WTC11 (cell line): Measurements from ENCODE around the gene CXCR5. TPM values are rescaled to one million over a fixed set of nuclear protein-coding genes. Genes with fewer than 3 reads are reported as not detected.

Experiments used
- ATAC-seq: fragments of 200-7000 bp; cut with Tn5 transposase; 2 replicates; pipeline ENCODE4 v1.10.0; 2021; ENCODE audit warnings: mild to moderate bottlenecking, moderate library complexity
- CTCF ChIA-PET: fragments of 300-600 bp; sonication (Branson Sonifier 250); formaldehyde crosslinking; loops from one replicate; lab custom pipeline; 2021; ENCODE audit warnings: antibody characterized with exemption; lab: Charles Lee
- POLR2A ChIA-PET: fragments of 350-600 bp; sonication (Branson Sonifier 250); formaldehyde crosslinking; loops from one replicate; lab custom pipeline; 2021; ENCODE audit warnings: antibody characterized with exemption; lab: Charles Lee
- DNase-seq: peaks from one replicate; pipeline ENCODE4 v3.0.0; 2021; ENCODE audit warnings: low spot score
- H3K27ac Mint-ChIP-seq: 2 replicates; pipeline ENCODE4 v1.8.0; 2021; ENCODE audit warnings: mixed read lengths
- H3K27me3 Mint-ChIP-seq: 2 replicates; pipeline ENCODE4 v1.8.0; 2021; ENCODE audit warnings: low read depth, mild to moderate bottlenecking, moderate library complexity, mixed read lengths
- H3K36me3 Mint-ChIP-seq: 2 replicates; pipeline ENCODE4 v1.8.0; 2021; ENCODE audit warnings: mixed read lengths
- H3K4me1 Mint-ChIP-seq: 2 replicates; pipeline ENCODE4 v1.8.0; 2022; ENCODE audit warnings: mixed read lengths
- H3K4me3 Mint-ChIP-seq: 2 replicates; pipeline ENCODE4 v1.8.0; 2021; ENCODE audit warnings: mild to moderate bottlenecking, moderate library complexity, mixed read lengths
- H3K9me3 Mint-ChIP-seq: 2 replicates; pipeline ENCODE4 v1.8.0; 2021; ENCODE audit warnings: mixed read lengths
- E2F1 ChIP-seq: sonication (generic); formaldehyde crosslinking; IDR thresholded peaks from 2 replicates; pipeline ENCODE4 v1.8.0; 2022; ENCODE audit warnings: mild to moderate bottlenecking, missing genetic modification reagents
- GRHL2 ChIP-seq: fragments of 250-450 bp; sonication (Bioruptor Pico); IDR thresholded peaks from 2 replicates; pipeline ENCODE4 v1.8.0; 2022; ENCODE audit warnings: mild to moderate bottlenecking, moderate library complexity; ENCODE audit not compliant: insufficient replicate concordance, severe bottlenecking
- GTF2I ChIP-seq: fragments of 250-450 bp; sonication (Bioruptor Pico); conservative IDR thresholded peaks from 2 replicates; pipeline ENCODE4 v1.4.0; 2021; ENCODE audit warnings: mild to moderate bottlenecking
- IRF1 ChIP-seq: sonication (generic); formaldehyde crosslinking; IDR thresholded peaks from 2 replicates; pipeline ENCODE4 v1.8.0; 2023; ENCODE audit warnings: missing genetic modification reagents
- KAT7 ChIP-seq: sonication (generic); formaldehyde crosslinking; IDR thresholded peaks from 2 replicates; pipeline ENCODE4 v1.8.1; 2023; ENCODE audit warnings: missing genetic modification reagents, mild to moderate bottlenecking, borderline replicate concordance
- MAX ChIP-seq: sonication (generic); formaldehyde crosslinking; IDR thresholded peaks from 2 replicates; pipeline ENCODE4 v1.8.0; 2022; ENCODE audit warnings: mild to moderate bottlenecking, missing genetic modification reagents
- NFATC4 ChIP-seq: fragments of 250-450 bp; sonication (Bioruptor Pico); IDR thresholded peaks from 2 replicates; pipeline ENCODE4 v1.9.0; 2021; ENCODE audit warnings: mild to moderate bottlenecking
- PRRX2 ChIP-seq: fragments of 250-450 bp; sonication (Bioruptor Pico); IDR thresholded peaks from 2 replicates; pipeline ENCODE4 v1.8.0; 2021; ENCODE audit warnings: mild to moderate bottlenecking
- TP53 ChIP-seq: sonication (generic); formaldehyde crosslinking; IDR thresholded peaks from 2 replicates; pipeline ENCODE4 v1.8.1; 2023; ENCODE audit warnings: mild to moderate bottlenecking, missing genetic modification reagents
- ZMAT4 ChIP-seq: fragments of 250-450 bp; sonication (Bioruptor Pico); IDR thresholded peaks from 2 replicates; pipeline ENCODE4 v1.9.0; 2021; ENCODE audit warnings: mild to moderate bottlenecking
- ZNF121 ChIP-seq: sonication (generic); formaldehyde crosslinking; IDR thresholded peaks from 2 replicates; pipeline ENCODE4 v1.8.0; 2023; ENCODE audit warnings: missing genetic modification reagents
- ZNF138 ChIP-seq: sonication (generic); formaldehyde crosslinking; conservative IDR thresholded peaks from 2 replicates; pipeline ENCODE4 v1.8.1; 2022; ENCODE audit warnings: mild to moderate bottlenecking, moderate library complexity, missing genetic modification reagents
- ZNF263 ChIP-seq: sonication (generic); formaldehyde crosslinking; IDR thresholded peaks from 2 replicates; pipeline ENCODE4 v1.8.1; 2022; ENCODE audit warnings: low read depth, mild to moderate bottlenecking, moderate library complexity, missing genetic modification reagents
- ZNF532 ChIP-seq: fragments of 250-450 bp; sonication (Bioruptor Pico); IDR thresholded peaks from 2 replicates; pipeline ENCODE4 v1.9.0; 2021; ENCODE audit warnings: mild to moderate bottlenecking, borderline replicate concordance
- ZNF671 ChIP-seq: fragments of 250-450 bp; sonication (Bioruptor Pico); IDR thresholded peaks from 2 replicates; pipeline ENCODE4 v1.8.0; 2021; ENCODE audit warnings: mild to moderate bottlenecking
- total RNA-seq: library from RNA; stranded (reverse); gene quantifications from 3 replicates; pipeline ENCODE4 v1.2.3, GENCODE V29; 2021
- TF ChIP-seq, protein P1 (sequence below): sonication (generic); formaldehyde crosslinking; IDR thresholded peaks from 2 replicates; pipeline ENCODE4 v1.8.1; 2023; ENCODE audit warnings: mild to moderate bottlenecking, moderate library complexity, missing genetic modification reagents
- TF ChIP-seq, protein P2 (sequence below): sonication (generic); formaldehyde crosslinking; IDR thresholded peaks from 2 replicates; pipeline ENCODE4 v1.8.1; 2023; ENCODE audit warnings: mild to moderate bottlenecking, missing genetic modification reagents
- TF ChIP-seq, protein P3 (sequence below): fragments of 250-450 bp; sonication (Bioruptor Pico); IDR thresholded peaks from 2 replicates; pipeline ENCODE4 v2.1.2; 2022; ENCODE audit warnings: mild to moderate bottlenecking, moderate library complexity
- TF ChIP-seq, protein P4 (sequence below): fragments of 200-600 bp; IDR thresholded peaks from 2 replicates; pipeline ENCODE4 v1.8.0; 2022; ENCODE audit warnings: antibody characterized with exemption

The CXCR5 gene
- total RNA-seq, 1 experiment from 2014 or later = 0.07 TPM

GRCh38 chr11:118910309-118911112, 26.8 kb downstream of the CXCR5 start (continued):
- TF ChIP-seq ZNF532 (CRISPR knock-in tag) (no peak), E2F1 (CRISPR knock-in tag) (0 out of 2 replicates have a peak, but pooled peaks have one; percentile 0), GTF2I (peak; percentile 95)
- TF ChIP-seq, protein P1, sequence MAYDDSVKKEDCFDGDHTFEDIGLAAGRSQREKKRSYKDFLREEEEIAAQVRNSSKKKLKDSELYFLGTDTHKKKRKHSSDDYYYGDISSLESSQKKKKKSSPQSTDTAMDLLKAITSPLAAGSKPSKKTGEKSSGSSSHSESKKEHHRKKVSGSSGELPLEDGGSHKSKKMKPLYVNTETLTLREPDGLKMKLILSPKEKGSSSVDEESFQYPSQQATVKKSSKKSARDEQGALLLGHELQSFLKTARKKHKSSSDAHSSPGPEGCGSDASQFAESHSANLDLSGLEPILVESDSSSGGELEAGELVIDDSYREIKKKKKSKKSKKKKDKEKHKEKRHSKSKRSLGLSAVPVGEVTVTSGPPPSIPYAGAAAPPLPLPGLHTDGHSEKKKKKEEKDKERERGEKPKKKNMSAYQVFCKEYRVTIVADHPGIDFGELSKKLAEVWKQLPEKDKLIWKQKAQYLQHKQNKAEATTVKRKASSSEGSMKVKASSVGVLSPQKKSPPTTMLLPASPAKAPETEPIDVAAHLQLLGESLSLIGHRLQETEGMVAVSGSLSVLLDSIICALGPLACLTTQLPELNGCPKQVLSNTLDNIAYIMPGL (CRISPR knock-in tag) = peak; percentile 65; the same call in 1 of the 2 replicates

DNA sequence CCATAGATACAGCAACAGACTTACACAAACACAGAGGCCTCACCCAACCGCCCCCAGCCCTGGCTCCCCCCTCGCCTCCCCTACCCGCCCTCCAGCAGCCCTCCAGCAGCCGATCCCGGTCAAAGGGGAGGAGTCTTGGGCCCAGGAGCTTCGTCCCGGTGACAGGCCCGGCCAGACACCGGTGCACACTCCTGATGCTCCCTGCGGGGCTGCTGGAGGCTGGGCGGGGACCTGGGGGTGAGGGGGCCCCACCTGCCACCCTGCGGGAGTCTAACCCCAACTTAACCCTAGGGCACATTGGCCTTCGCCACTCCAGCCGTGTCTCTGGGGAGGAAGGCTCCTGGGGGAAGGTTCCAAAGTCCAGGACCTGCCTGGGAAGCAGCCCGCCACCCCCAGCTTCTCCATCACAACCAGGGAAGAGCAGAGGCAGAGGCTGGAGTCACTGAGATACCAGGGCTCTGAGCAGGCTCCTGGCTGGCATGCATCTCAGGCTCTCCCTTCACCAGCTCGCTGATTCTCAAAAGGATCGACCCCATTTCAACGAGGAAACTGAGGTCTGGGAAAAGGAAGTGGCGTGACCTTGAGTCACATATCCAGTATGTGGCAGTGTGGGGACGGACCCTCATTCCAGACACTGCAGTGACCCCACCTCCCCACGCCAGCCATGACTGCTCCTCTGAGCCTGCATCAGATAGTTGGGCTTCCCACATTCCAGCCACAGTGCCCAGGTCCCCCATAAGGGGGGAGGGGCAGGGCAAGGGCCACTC, 27.6 kb downstream of the CXCR5 start:
- CTCF ChIA-PET = interaction anchor here (0.6 to 5.9 kb wide), 8 partner anchors 24 to 462 kb away, joined by 3 to 26 read pairs (median 4); partner anchors contain the start of genes DDX6 and SLC37A4
- H3K27ac Mint-ChIP-seq = peak overlapping the region; percentile 99
- H3K36me3 Mint-ChIP-seq = peaks cover 7% of the 10 kb centered on the region
- no peaks in the 10 kb centered on the region for H3K9me3 Mint-ChIP-seq
- ATAC-seq (no peak; the same call in 1 of the 2 replicates), DNase-seq (no peak)
- H3K4me3 Mint-ChIP-seq = peak overlapping the region; percentile 72
- POLR2A ChIA-PET = interaction anchor here (1.0 to 6.9 kb wide), 7 partner anchors 8 to 290 kb away, joined by 3 to 76 read pairs (median 5); partner anchors contain the start of gene DDX6
- peaks cover 74% of the 10 kb centered on the region for H3K4me1 Mint-ChIP-seq
- no peaks in the 10 kb centered on the region for H3K27me3 Mint-ChIP-seq
- TF ChIP-seq, protein P2, sequence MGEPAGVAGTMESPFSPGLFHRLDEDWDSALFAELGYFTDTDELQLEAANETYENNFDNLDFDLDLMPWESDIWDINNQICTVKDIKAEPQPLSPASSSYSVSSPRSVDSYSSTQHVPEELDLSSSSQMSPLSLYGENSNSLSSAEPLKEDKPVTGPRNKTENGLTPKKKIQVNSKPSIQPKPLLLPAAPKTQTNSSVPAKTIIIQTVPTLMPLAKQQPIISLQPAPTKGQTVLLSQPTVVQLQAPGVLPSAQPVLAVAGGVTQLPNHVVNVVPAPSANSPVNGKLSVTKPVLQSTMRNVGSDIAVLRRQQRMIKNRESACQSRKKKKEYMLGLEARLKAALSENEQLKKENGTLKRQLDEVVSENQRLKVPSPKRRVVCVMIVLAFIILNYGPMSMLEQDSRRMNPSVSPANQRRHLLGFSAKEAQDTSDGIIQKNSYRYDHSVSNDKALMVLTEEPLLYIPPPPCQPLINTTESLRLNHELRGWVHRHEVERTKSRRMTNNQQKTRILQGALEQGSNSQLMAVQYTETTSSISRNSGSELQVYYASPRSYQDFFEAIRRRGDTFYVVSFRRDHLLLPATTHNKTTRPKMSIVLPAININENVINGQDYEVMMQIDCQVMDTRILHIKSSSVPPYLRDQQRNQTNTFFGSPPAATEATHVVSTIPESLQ (CRISPR knock-in tag) = no peak
- TF ChIP-seq ZNF671 (CRISPR knock-in tag) (no peak), NFATC4 (no peak), ZMAT4 (CRISPR knock-in tag) (no peak), GRHL2 (CRISPR knock-in tag) (no peak), PRRX2 (CRISPR knock-in tag) (0 out of 2 replicates have a peak, but pooled peaks have one; percentile 45), TP53 (no peak), ZNF121 (CRISPR knock-in tag) (peak; percentile 100), MAX (CRISPR knock-in tag) (no peak), KAT7 (no peak), ZNF138 (CRISPR knock-in tag) (no peak), ZNF263 (no peak), IRF1 (CRISPR knock-in tag) (no peak)
- TF ChIP-seq, protein P3, sequence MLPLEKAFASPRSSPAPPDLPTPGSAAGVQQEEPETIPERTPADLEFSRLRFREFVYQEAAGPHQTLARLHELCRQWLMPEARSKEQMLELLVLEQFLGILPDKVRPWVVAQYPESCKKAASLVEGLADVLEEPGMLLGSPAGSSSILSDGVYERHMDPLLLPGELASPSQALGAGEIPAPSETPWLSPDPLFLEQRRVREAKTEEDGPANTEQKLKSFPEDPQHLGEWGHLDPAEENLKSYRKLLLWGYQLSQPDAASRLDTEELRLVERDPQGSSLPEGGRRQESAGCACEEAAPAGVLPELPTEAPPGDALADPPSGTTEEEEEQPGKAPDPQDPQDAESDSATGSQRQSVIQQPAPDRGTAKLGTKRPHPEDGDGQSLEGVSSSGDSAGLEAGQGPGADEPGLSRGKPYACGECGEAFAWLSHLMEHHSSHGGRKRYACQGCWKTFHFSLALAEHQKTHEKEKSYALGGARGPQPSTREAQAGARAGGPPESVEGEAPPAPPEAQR = no peak
- TF ChIP-seq, protein P4, sequence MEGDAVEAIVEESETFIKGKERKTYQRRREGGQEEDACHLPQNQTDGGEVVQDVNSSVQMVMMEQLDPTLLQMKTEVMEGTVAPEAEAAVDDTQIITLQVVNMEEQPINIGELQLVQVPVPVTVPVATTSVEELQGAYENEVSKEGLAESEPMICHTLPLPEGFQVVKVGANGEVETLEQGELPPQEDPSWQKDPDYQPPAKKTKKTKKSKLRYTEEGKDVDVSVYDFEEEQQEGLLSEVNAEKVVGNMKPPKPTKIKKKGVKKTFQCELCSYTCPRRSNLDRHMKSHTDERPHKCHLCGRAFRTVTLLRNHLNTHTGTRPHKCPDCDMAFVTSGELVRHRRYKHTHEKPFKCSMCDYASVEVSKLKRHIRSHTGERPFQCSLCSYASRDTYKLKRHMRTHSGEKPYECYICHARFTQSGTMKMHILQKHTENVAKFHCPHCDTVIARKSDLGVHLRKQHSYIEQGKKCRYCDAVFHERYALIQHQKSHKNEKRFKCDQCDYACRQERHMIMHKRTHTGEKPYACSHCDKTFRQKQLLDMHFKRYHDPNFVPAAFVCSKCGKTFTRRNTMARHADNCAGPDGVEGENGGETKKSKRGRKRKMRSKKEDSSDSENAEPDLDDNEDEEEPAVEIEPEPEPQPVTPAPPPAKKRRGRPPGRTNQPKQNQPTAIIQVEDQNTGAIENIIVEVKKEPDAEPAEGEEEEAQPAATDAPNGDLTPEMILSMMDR = no peak
